Measurements from ENCODE around the gene SLC30A5.
"Not testable (repeated sequence)": the region's sequence is repeated elsewhere in the genome, so short reads cannot be mapped to it uniquely, and the experiment has no call there.

SLC30A5 gene

GRCh38 chr5:69134126-69134525 lies 40.3 kb downstream of the SLC30A5 start:
- Histone ChIP-seq H3K4me1 (ENCODE audit: low read length) (no peaks in the 10 kb centered on the region), H3K36me3 (replicated peaks; ENCODE audit: low read depth, low read length) (no peaks in the 10 kb centered on the region), H3K27ac (ENCODE audit: low read length) (no peak overlapping the region), H4K20me1 (ENCODE audit: insufficient read depth, low read length) (no peaks in the 10 kb centered on the region), H3K79me2 (ENCODE audit: low read length) (no peaks in the 10 kb centered on the region), H3K4me2 (ENCODE audit: low read length) (no peak overlapping the region), H2AFZ (ENCODE audit: low read depth, low read length) (no peak overlapping the region), H3K9me3 (ENCODE audit: insufficient read depth, low read length) (no peaks in the 10 kb centered on the region), H3K9ac (ENCODE audit: low read length) (no peak overlapping the region), H3K4me3 (ENCODE audit: low read length) (no peak overlapping the region), H3K27me3 (ENCODE audit: low read depth, low read length) (no peaks in the 10 kb centered on the region)
- TF ChIP-seq CTCF (IDR thresholded peaks at IDR 0.05; ENCODE audit: low read depth, low read length) (no peak), EZH2phosphoT487 (IDR thresholded peaks at IDR 0.05; ENCODE audit: low read depth) (no peak)

DNA sequence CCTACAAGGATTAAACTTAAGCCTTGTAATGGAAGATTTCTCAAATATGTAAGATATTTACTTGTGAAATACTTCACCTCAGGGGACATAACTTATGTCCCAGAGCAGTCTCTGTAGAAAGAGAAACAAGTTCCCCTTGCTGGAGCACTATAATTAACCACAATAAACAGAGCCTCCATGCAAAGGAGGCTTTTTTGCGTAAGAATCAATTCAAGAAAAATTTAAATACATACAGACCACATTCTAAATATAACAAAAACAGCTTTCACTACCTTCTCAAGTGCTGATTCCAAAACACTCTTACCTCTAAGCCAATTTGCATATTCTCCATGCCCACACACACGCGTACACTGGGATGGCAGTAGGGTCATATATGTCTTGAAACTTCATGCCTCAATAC lies 42.5 kb downstream of the SLC30A5 start:
- no peak for TF ChIP-seq CTCF (IDR thresholded peaks at IDR 0.05; ENCODE audit: low read depth, low read length)
- TF ChIP-seq EZH2phosphoT487 (IDR thresholded peaks at IDR 0.05; ENCODE audit: low read depth) = no peak
- no peak overlapping the region for H3K4me2 ChIP-seq (ENCODE audit: low read length)
- H3K27ac ChIP-seq (ENCODE audit: low read length) = no peak overlapping the region
- no peaks in the 10 kb centered on the region for H3K79me2 ChIP-seq (ENCODE audit: low read length)
- H3K36me3 ChIP-seq (replicated peaks; ENCODE audit: low read depth, low read length) = no peaks in the 10 kb centered on the region
- no peaks in the 10 kb centered on the region for H3K27me3 ChIP-seq (ENCODE audit: low read depth, low read length)
- H4K20me1 ChIP-seq (ENCODE audit: insufficient read depth, low read length) = no peaks in the 10 kb centered on the region
- H3K4me3 ChIP-seq (ENCODE audit: low read length) = no peak overlapping the region
- no peaks in the 10 kb centered on the region for H3K4me1 ChIP-seq (ENCODE audit: low read length)
- H2AFZ ChIP-seq (ENCODE audit: low read depth, low read length) = no peak overlapping the region
- no peak overlapping the region for H3K9ac ChIP-seq (ENCODE audit: low read length)
- no peaks in the 10 kb centered on the region for H3K9me3 ChIP-seq (ENCODE audit: insufficient read depth, low read length)

DNA sequence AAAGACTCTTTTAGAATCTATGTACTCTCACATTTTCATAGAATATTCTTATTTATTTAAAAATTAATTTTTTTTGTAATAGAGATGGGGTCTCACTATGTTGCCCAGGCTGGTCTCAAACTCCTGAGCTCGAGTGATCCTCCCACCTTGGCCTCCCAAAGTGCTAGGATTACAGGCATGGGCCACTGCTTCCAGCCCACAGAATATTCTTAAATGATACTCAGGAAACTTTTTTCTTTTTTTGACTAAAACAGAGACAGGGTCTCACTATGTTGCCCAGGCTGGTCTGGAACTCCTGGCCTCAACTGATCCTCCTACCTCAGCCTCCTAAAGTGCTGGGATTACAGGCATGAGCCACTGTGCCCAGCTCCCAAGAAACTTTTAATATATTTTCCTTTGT lies 43.4 kb downstream of the SLC30A5 start:
- not testable (repeated sequence) for H3K36me3 ChIP-seq (replicated peaks; ENCODE audit: low read depth, low read length); H2AFZ ChIP-seq (ENCODE audit: low read depth, low read length); H3K4me2 ChIP-seq (ENCODE audit: low read length); H3K27me3 ChIP-seq (ENCODE audit: low read depth, low read length); H4K20me1 ChIP-seq (ENCODE audit: insufficient read depth, low read length); H3K9me3 ChIP-seq (ENCODE audit: insufficient read depth, low read length); H3K27ac ChIP-seq (ENCODE audit: low read length); H3K79me2 ChIP-seq (ENCODE audit: low read length); H3K4me3 ChIP-seq (ENCODE audit: low read length); H3K9ac ChIP-seq (ENCODE audit: low read length); H3K4me1 ChIP-seq (ENCODE audit: low read length)

DNA sequence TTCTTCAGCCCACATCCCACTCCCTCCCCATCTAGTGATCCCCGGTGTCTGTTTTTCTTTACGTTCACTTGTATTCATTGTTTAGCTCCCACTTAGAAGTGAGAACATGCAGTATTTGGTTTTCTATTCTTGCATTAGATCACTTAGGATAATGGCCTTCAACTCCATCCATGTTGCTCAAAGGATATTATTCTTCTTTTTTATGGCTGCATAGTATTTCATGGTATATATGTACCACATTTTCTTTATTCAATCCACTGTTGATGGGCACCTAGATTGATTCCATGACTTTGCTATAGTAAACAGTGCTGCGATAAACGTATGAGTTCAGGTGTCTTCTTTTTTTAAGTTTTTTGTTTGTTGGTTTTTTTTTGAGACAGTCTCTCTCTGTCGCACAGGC lies 44.0 kb downstream of the SLC30A5 start:
- Histone ChIP-seq H3K27ac (ENCODE audit: low read length) (no peak overlapping the region), H3K4me2 (ENCODE audit: low read length) (no peak overlapping the region), H2AFZ (ENCODE audit: low read depth, low read length) (no peak overlapping the region), H3K27me3 (ENCODE audit: low read depth, low read length) (no peaks in the 10 kb centered on the region), H3K4me1 (ENCODE audit: low read length) (no peaks in the 10 kb centered on the region), H3K9ac (ENCODE audit: low read length) (no peak overlapping the region), H3K36me3 (replicated peaks; ENCODE audit: low read depth, low read length) (no peaks in the 10 kb centered on the region), H4K20me1 (ENCODE audit: insufficient read depth, low read length) (no peaks in the 10 kb centered on the region), H3K9me3 (ENCODE audit: insufficient read depth, low read length) (no peaks in the 10 kb centered on the region), H3K79me2 (ENCODE audit: low read length) (no peaks in the 10 kb centered on the region), H3K4me3 (ENCODE audit: low read length) (no peak overlapping the region)
- TF ChIP-seq EZH2phosphoT487 (IDR thresholded peaks at IDR 0.05; ENCODE audit: low read depth) (no peak), CTCF (IDR thresholded peaks at IDR 0.05; ENCODE audit: low read depth, low read length) (no peak)

DNA sequence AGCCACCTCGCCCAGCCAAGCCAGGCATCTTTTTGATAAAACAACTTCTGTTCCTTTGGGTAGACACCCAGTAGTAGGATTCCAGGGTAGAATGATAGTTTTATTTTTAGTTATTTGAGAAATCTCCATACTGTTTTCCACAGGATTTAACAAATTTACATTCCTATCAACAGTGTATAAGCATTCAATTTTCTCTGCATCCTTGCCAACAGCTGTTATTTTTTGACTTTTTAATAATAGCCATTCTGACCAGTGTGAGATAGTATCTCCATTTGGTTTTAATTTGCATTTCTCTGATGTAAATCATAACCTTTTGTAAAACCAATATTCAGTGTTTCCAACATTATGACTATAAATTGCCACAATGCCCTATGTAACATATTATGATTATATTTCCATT lies 45.0 kb downstream of the SLC30A5 start:
- Histone ChIP-seq H3K27ac (ENCODE audit: low read length) (no peak overlapping the region), H3K79me2 (ENCODE audit: low read length) (no peaks in the 10 kb centered on the region), H3K9me3 (ENCODE audit: insufficient read depth, low read length) (no peaks in the 10 kb centered on the region), H3K4me3 (ENCODE audit: low read length) (no peak overlapping the region), H3K4me1 (ENCODE audit: low read length) (no peaks in the 10 kb centered on the region), H3K27me3 (ENCODE audit: low read depth, low read length) (no peaks in the 10 kb centered on the region), H3K9ac (ENCODE audit: low read length) (no peak overlapping the region), H2AFZ (ENCODE audit: low read depth, low read length) (no peak overlapping the region), H4K20me1 (ENCODE audit: insufficient read depth, low read length) (no peaks in the 10 kb centered on the region), H3K36me3 (replicated peaks; ENCODE audit: low read depth, low read length) (no peaks in the 10 kb centered on the region), H3K4me2 (ENCODE audit: low read length) (no peak overlapping the region)
- TF ChIP-seq CTCF (IDR thresholded peaks at IDR 0.05; ENCODE audit: low read depth, low read length) = no peak
- TF ChIP-seq EZH2phosphoT487 (IDR thresholded peaks at IDR 0.05; ENCODE audit: low read depth) = no peak

DNA sequence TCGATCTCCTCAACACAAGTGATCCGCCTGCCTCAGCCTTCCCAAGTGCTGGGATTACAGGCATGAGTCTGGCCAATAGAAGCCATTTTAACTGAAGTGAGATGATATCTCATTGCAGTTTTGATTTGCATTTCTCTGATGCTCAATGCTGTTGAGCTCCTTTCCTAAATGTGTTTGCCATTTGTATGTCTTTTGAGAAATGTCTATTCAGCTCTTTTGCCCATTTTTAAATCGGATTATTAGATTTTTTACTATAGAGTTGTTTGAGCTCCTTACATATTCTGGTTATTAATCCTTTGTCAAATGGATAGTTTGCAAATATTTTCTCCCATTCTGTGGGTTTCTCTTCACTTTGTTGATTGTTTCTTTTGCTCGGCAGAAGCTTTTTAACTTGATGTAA lies 46.4 kb downstream of the SLC30A5 start:
- H3K4me2 ChIP-seq (ENCODE audit: low read length); H3K27ac ChIP-seq (ENCODE audit: low read length); H4K20me1 ChIP-seq (ENCODE audit: insufficient read depth, low read length); H3K27me3 ChIP-seq (ENCODE audit: low read depth, low read length); H3K9ac ChIP-seq (ENCODE audit: low read length); H3K79me2 ChIP-seq (ENCODE audit: low read length); H3K9me3 ChIP-seq (ENCODE audit: insufficient read depth, low read length); H3K36me3 ChIP-seq (replicated peaks; ENCODE audit: low read depth, low read length); H3K4me1 ChIP-seq (ENCODE audit: low read length); H2AFZ ChIP-seq (ENCODE audit: low read depth, low read length); H3K4me3 ChIP-seq (ENCODE audit: low read length): not testable (repeated sequence)

All from OCI-LY3 (cell line).